Mononuclear cell (primary cell): Measurements from ENCODE around the gene TPCN2. TPM values are rescaled to one million over a fixed set of nuclear protein-coding genes. Genes with fewer than 3 reads are reported as not detected.
"Not testable (repeated sequence)": the region's sequence is repeated elsewhere in the genome, so short reads cannot be mapped to it uniquely, and the experiment has no call there.

Experiments
- H3K27me3 ChIP-seq: 2 replicates; pipeline ENCODE4 v1.6.0; 2011; ENCODE audit warnings: low read length, control low read depth; ENCODE audit not compliant: insufficient read depth
- H3K4me1 ChIP-seq: 2 replicates; pipeline ENCODE4 v1.5.1; 2011; ENCODE audit warnings: mild to moderate bottlenecking, low read length, control low read depth; ENCODE audit not compliant: insufficient read depth
- H3K4me3 ChIP-seq: 2 replicates; pipeline ENCODE4 v1.5.1; 2011; ENCODE audit warnings: mild to moderate bottlenecking, low read length, moderate library complexity
- H3K9me3 ChIP-seq: 2 replicates; pipeline ENCODE4 v1.5.1; 2011; ENCODE audit warnings: low read depth, mild to moderate bottlenecking, control low read depth, low read length
- total RNA-seq: library from RNA; depleted of rRNA; stranded (reverse); fragments of >200 nt; gene quantifications from one replicate; pipeline ENCODE4 v1.2.3, GENCODE V29; 2012

Gene TPCN2
- total RNA-seq, 1 donor = 9.1 TPM

DNA sequence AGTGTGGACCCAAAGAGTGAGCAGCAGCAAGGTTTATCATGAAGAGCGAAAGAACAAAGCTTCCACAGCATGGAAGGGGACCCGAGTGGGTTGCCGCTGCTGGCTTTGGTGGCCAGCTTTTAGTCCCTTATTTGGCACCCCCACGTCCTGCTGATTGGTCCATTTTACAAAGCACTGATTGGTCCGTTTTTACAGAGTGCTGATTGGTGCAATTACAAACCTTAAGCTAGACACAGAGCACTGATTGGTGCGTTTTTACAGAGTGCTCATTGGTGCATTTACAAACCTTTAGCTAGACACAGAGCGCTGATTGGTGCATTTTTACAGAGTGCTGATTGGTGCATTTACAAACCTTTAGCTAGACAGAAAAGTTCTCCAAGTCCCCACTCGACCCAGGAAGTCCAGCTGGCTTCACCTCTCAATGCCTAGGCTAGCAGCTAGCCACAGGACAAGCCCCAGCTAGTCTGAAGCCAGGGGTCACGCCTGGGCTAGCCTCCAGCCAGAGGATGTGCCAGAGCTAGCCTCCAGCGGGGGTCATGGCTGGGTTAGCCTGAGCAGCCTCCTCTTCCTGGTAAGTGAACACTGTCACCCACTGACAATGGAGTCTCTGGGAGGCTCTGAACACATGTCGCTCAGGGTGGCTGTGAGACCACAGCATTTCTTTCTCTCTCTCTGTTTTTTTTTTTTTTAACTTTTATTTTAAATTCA lies 100.8 kb downstream of the TPCN2 start:
- not testable (repeated sequence) for H3K4me3 ChIP-seq, H3K9me3 ChIP-seq, H3K27me3 ChIP-seq, H3K4me1 ChIP-seq

GRCh38 chr11:69150175-69150574 lies 101.4 kb downstream of the TPCN2 start:
- no peak overlapping the region for H3K4me3 ChIP-seq
- no peaks in the 10 kb centered on the region for H3K4me1 ChIP-seq
- H3K27me3 ChIP-seq = no peaks in the 10 kb centered on the region
- H3K9me3 ChIP-seq = peaks cover 6% of the 10 kb centered on the region

DNA sequence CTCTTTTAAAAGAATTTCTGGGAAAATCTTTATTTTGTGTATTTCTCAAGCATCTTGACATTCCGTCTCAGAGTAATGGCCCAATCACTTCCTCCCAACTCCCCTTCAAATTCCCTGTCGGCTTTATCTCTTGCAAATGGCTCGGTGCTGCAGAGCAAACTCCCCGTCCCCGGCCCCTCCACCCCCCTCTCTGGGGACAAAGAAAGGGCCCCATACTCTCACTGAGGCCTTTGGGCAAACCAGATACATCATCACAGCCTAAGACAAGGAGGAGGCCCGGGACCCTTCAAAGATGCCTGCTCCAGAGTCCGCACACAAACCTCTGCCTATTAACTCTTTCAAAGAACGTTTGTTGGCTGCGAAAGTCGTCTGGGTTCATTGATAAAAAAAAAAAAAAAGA lies 103.1 kb downstream of the TPCN2 start:
- Histone ChIP-seq H3K4me3 (no peak overlapping the region), H3K9me3 (no peaks in the 10 kb centered on the region), H3K27me3 (no peaks in the 10 kb centered on the region), H3K4me1 (no peaks in the 10 kb centered on the region)

DNA sequence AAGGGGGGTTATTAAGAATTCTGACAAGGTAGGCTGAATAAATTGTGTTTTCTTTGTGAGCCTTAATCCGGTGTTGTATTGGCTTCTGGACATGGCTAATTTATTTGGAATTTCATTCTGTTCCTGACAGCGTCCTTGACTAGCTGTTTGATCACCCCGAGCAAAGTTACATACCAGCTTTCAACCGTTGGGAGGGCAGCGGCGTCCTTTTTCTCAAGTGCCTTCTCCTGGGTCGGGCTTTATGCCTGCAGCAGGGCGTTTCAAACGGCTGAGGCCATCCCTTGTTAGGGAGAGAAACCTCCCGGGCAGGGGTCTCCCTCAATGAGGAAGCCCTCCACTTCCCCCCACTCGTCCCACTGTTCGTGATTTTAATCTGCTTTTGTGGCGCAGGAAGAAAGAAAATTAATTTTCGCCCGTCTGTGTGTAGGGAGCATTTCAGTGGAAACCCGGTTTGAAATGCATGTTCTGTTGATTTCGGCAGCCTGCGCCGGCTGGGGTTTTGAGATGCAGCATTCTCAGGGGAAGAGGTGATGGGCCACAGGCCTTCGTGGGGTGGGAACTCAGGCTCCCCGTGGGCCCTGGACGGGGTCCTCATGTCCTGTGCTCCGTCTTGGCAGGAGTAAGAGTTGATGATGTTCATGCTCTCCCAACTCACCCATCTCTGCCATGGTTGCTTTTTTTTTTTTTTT lies 104.1 kb downstream of the TPCN2 start:
- H3K4me3 ChIP-seq = no peak overlapping the region
- H3K27me3 ChIP-seq = no peaks in the 10 kb centered on the region
- H3K9me3 ChIP-seq = no peaks in the 10 kb centered on the region
- no peaks in the 10 kb centered on the region for H3K4me1 ChIP-seq

GRCh38 chr11:69153661-69154060 lies 104.9 kb downstream of the TPCN2 start:
- Histone ChIP-seq H3K4me1 (no peaks in the 10 kb centered on the region), H3K9me3 (no peaks in the 10 kb centered on the region), H3K27me3 (no peaks in the 10 kb centered on the region), H3K4me3 (no peak overlapping the region)

- no peaks in the 10 kb centered on the region for H3K4me1 ChIP-seq
- no peak overlapping the region for H3K4me3 ChIP-seq
- H3K27me3 ChIP-seq = no peaks in the 10 kb centered on the region
- no peaks in the 10 kb centered on the region for H3K9me3 ChIP-seq
These were observed 105.6 kb downstream of the TPCN2 start for GRCh38 chr11:69154211-69154913.

DNA sequence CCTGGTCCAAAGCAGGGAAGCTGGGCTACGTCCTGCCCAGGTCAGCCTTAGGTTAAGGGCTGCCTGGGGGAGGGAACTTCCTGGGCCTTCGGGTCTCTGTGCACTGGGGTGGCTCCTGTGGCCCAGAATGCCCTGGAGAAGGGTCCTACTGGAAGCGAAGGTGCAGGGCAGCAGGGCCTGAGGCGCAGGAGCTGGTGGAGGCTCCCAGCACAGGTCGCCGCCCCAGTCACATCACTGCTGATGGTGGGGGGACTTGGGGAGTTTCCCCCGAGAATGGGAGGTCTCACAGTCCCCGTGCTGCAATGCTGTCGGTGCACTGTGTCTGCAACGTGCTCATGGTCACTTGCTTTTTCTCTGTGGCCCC lies 106.2 kb downstream of the TPCN2 start:
- Histone ChIP-seq H3K4me1 (no peaks in the 10 kb centered on the region), H3K4me3 (no peak overlapping the region)

DNA sequence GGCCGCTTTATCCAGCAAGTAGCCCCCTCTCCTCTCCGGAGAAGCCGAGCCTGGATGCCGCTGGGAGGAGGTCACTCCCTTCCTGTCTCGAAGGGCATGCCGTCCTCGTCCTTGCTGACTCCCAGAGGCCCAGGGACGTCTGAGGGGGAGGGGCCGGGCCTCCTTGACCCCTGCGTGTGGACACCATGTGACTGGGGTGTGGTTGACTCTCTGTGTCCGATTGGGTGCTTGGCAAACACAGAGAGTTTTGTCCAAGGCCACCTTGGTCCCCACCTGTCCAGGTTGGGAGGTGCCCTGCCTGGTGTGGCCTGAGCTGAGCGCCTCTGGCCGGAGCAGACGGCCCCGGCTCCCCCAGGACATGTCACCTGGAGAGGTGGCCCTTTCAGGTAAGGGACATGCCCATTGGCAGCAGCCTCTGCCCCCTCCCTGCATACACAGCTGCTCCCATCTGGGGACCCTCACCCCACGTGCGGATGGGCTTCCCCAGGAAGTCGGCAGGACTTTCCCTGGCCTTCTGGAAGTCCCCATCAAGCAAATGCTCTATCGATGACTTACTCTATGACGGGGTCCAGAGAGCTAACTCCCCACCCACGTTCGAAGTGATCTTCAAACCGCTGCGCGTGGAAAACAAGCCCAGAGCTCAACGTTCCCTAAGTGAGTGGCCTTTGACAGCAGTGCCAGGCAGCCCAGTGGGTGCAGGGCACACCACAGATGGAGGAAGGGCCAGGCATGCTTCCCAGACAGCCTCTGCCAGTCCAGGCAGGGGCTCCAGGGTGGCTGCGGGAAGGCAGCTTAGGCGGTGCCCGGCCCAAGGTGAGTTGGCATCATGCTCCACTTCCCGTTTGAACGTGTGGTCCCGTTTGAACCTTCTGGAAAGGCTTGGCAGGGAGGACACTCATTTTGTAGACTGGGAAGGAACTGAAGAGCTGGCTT lies 106.8 kb downstream of the TPCN2 start, which contains the start of gene SMIM38:
Gene SMIM38 (plus strand): TSS at position 634 of the 933 bp plus-strand sequence. CDS start 1,912 bp downstream, outside the sequence.
- no peaks in the 10 kb centered on the region for H3K9me3 ChIP-seq
- H3K4me1 ChIP-seq = no peaks in the 10 kb centered on the region
- no peak within 1 kb of the TSS for H3K4me3 ChIP-seq
- no peaks in the 10 kb centered on the region for H3K27me3 ChIP-seq

More for the DNA sequence above, 106.2 kb downstream of the TPCN2 start:
- Histone ChIP-seq H3K9me3 (no peaks in the 10 kb centered on the region), H3K27me3 (no peaks in the 10 kb centered on the region)

- no peaks in the 10 kb centered on the region for H3K4me1 ChIP-seq
- no peaks in the 10 kb centered on the region for H3K9me3 ChIP-seq
- H3K27me3 ChIP-seq = no peaks in the 10 kb centered on the region
- no peak overlapping the region for H3K4me3 ChIP-seq
These were observed 107.5 kb downstream of the TPCN2 start for GRCh38 chr11:69156235-69156639.

DNA sequence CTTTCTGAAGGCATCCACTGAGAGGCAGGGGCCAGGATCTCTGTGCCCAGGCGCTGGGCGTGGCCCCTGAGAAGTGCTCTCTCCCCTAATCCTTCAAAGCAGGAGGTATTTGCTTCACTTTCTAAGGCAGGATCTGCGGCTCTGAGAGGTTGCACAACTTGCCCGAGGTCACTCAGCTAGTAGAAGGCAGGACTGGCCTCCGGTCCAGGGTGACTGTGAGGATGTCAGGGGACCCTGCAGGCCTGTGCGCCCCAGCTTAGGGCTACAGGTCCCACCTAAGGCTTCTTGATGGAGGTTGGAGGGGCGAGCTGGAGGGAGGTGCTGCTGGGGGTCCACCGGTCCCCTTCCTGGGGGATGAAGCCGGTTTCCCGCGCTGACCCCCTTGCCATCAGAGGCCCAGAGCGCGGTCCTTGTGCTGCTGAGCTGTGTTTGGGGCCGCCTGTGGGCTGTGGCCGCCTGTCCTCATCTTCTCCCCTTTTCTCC lies 108.0 kb downstream of the TPCN2 start:
- Histone ChIP-seq H3K9me3 (no peaks in the 10 kb centered on the region), H3K4me3 (no peak overlapping the region)

GRCh38 chr11:69157156-69157821 lies 108.6 kb downstream of the TPCN2 start:
- no peaks in the 10 kb centered on the region for H3K27me3 ChIP-seq
- H3K4me3 ChIP-seq = no peak overlapping the region
- H3K9me3 ChIP-seq = no peaks in the 10 kb centered on the region
- H3K4me1 ChIP-seq = no peaks in the 10 kb centered on the region

More for the DNA sequence above, 108.0 kb downstream of the TPCN2 start:
- no peaks in the 10 kb centered on the region for H3K27me3 ChIP-seq
- no peaks in the 10 kb centered on the region for H3K4me1 ChIP-seq

GRCh38 chr11:69157822-69158231 lies 109.1 kb downstream of the TPCN2 start:
- H3K27me3 ChIP-seq = no peaks in the 10 kb centered on the region
- H3K4me3 ChIP-seq = no peak overlapping the region
- H3K4me1 ChIP-seq = no peaks in the 10 kb centered on the region
- no peaks in the 10 kb centered on the region for H3K9me3 ChIP-seq

- H3K4me3 ChIP-seq = no peak overlapping the region
- no peaks in the 10 kb centered on the region for H3K9me3 ChIP-seq
- no peaks in the 10 kb centered on the region for H3K4me1 ChIP-seq
- no peaks in the 10 kb centered on the region for H3K27me3 ChIP-seq
These were observed 109.8 kb downstream of the TPCN2 start for GRCh38 chr11:69158301-69159149.
